Activated CD4-positive, CD25-positive, alpha-beta regulatory T cell (primary cell): Measurements from ENCODE around the gene PSD4.

Experiments used
- DNase-seq, 4 experiments: peaks; one replicate each; lab custom pipeline; 2025; lab: John Stamatoyannopoulos, UW

The PSD4 gene

GRCh38 chr2:113173542-113174375 is at the start of gene PSD4:
PSD4 (plus strand) TSS chr2:113173971; CDS start chr2:113182457, 8,486 bp downstream.
- peak; percentile 49 to 78 (median 66) for DNase-seq

- DNase-seq, result no peak
These were observed 49.4 kb upstream of the PSD4 start for GRCh38 chr2:113124181-113124961.

- no peak for DNase-seq
These were observed 48.6 kb upstream of the PSD4 start for GRCh38 chr2:113124984-113125855.

GRCh38 chr2:113126845-113127645 is 46.7 kb upstream of the PSD4 start, which contains the start of gene IL1RN:
IL1RN (plus strand) TSS chr2:113127598; CDS start chr2:113127625, 27 bp downstream.
- no peak for DNase-seq

- DNase-seq, result no peak
These were observed 45.9 kb upstream of the PSD4 start for GRCh38 chr2:113127646-113128570.

GRCh38 chr2:113129519-113130078 is 44.2 kb upstream of the PSD4 start:
- no peak for DNase-seq

- no peak for DNase-seq
These were observed 42.2 kb upstream of the PSD4 start for GRCh38 chr2:113131352-113132185.

- DNase-seq, result no peak
These were observed 41.3 kb upstream of the PSD4 start for GRCh38 chr2:113132414-113133021.

GRCh38 chr2:113133704-113134598 is 39.8 kb upstream of the PSD4 start:
- DNase-seq, result no peak

GRCh38 chr2:113134717-113135116 is 39.1 kb upstream of the PSD4 start:
- DNase-seq, result no peak

- DNase-seq, result no peak
These were observed 38.5 kb upstream of the PSD4 start for GRCh38 chr2:113135317-113135716.

GRCh38 chr2:113136828-113137775 is 36.7 kb upstream of the PSD4 start:
- DNase-seq, result peak in 1 of 4 experiments; percentile 12

GRCh38 chr2:113137827-113138226 is 35.9 kb upstream of the PSD4 start:
- no peak for DNase-seq

- peak in 3 of 4 experiments; percentile 10 to 40 (median 19) for DNase-seq
These were observed 35.1 kb upstream of the PSD4 start for GRCh38 chr2:113138428-113139322.

- no peak for DNase-seq
These were observed 32.3 kb upstream of the PSD4 start for GRCh38 chr2:113141451-113141850.
